ENCODE results near the gene EGR2.

GRCh38 chr10:62815381-62816075, 638 bp downstream of the EGR2 start:
- TF ChIP-seq FOXA1 (IDR thresholded peaks at IDR 0.05) = no peak
- no peak for TF ChIP-seq SP1 (IDR thresholded peaks at IDR 0.05)
- TF ChIP-seq ELF4 (IDR thresholded peaks at IDR 0.05) = no peak
- TF ChIP-seq BHLHE40 (IDR thresholded peaks at IDR 0.05; ENCODE audit: borderline replicate concordance) = no peak
- TF ChIP-seq PKNOX1 (IDR thresholded peaks at IDR 0.05) = no peak
- no peak for TF ChIP-seq FOXM1 (IDR thresholded peaks at IDR 0.05; ENCODE audit: borderline replicate concordance)
- TF ChIP-seq SUZ12 (IDR thresholded peaks at IDR 0.05) = no peak
- no peak for TF ChIP-seq HDGF (IDR thresholded peaks at IDR 0.05; ENCODE audit: borderline replicate concordance)
- no peak for TF ChIP-seq CTBP1 (IDR thresholded peaks at IDR 0.05; ENCODE audit: borderline replicate concordance)
- no peak for TF ChIP-seq NFRKB (IDR thresholded peaks at IDR 0.05)
